GM19025 (cell line): ENCODE results near the gene RPL36.

Experiments used
- ATAC-seq: cut with Tn5 transposase; IDR thresholded peaks from one replicate; pipeline ENCODE4 v1.9.1; 2021; ENCODE audit warnings: mild to moderate bottlenecking, low read depth, moderate library complexity; ENCODE audit not compliant: unreplicated experiment

RPL36 gene

DNA sequence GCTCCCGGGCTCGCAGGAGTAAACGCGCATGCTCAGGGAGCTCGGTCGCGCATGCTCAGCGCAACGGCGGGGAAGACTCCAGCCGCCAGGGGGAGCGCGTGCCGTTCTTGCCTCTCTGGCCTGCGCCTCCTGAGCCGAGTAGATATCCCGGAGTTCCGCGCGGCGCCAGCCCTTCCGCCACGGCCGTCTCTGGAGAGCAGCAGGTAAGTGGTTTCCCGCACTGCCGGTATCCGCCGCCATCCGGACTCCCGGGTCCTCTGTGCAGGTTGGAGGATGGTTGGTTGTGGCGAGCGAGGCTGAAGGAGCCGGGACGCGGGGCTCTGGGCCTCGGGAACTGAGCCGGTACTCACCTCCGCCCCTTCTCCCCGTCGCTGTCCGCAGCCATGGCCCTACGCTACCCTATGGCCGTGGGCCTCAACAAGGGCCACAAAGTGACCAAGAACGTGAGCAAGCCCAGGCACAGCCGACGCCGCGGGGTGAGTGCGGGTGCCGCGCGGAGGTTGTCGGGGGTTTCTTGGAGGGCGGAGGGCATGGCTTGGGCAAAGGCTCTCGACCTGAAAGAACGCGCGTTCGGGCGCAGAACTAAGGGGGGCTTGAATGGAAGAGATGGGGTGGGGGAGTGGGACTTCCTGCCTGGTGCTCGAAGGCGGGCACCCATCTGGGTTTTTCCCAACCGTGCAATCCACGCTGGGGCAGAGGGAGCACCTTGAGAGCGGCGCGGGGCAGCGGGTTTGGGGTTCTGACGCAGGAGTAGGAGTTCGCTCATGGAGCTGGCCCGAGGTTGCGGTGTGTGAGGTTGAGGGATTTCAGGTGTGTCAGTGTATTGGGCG, at the start of gene RPL36:
TSS of gene RPL36 (plus strand) at position 171 of the 830 bp plus-strand sequence. CDS start at position 384, 213 bp downstream.
- ATAC-seq: peak; percentile 43

DNA sequence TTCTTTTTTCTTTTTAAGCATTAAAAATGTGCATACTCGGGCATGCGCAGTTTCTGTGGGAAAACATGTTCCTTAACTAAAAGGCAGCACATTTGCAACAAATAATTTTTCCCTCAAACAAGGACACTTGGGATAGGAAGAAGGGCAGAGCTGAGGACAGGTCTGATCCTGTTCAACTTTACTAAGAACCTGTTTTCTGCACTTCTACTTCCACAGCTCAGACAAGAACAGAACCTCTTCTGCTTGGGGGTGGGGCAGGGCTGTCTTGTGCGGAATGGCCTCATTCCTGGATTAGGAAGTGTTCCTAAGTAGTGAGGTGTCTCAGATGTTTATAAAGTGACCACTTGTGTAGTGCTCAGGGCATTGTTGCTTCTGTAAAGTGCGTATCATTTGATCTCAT, 48.9 kb upstream of the RPL36 start:
- ATAC-seq: no peak

DNA sequence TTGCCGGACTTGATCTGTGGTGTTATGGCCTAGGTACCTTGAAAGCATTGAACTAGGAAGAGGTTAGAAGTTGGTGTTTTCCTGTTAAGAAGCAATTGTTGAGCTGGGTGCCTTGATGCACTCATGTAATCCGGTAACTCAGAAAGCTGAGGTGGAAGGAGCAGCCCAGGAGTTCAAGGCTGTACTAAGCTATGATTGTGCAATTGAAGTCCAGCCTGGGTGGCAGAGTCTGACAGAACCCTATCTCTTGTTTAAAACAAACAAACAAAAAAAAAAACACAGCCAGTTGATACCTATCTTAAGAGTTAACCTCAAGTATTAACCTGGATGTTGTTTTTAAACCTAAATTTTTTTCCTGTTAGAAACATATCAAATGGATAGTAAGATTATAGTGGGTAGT, 47.9 kb upstream of the RPL36 start:
- no peak for ATAC-seq

DNA sequence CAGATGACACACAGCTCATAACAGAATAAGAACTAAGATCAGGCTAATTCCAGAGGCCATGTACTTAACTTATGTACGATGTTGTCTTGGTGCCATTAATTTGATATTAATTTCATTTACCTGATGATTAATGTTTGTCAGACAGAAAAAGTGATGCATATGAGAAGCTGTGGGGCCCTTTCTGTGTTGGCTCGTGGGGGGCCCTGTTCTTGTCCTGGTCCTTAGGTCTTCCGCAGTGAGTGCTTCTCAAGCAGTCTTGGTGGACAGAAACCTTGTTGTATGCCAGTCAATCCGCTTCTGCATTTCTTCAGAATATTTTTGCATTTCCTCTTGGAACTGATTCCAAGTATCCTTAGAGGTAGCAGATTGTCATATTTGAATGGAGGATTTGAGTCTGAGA, 47.0 kb upstream of the RPL36 start:
- no peak for ATAC-seq

DNA sequence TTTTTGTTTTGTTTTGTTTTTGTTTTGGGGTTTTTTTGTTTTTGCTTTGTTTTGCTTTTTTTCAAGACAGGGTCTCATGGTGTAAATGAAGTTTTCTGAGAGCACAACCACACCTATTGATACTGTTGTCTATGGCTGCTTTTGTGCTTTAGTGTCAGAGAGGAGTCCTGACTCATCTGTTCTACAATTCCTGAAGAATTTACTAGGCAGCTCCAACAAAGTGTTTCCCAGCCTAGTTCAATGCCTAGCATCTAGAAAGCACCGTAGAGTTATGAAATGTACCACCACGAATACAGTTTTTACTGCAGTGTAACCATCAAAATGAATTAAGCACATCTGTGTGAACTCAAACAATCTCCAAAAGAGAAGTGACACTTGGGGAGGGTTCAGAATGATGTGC, 46.1 kb upstream of the RPL36 start:
- no peak for ATAC-seq

DNA sequence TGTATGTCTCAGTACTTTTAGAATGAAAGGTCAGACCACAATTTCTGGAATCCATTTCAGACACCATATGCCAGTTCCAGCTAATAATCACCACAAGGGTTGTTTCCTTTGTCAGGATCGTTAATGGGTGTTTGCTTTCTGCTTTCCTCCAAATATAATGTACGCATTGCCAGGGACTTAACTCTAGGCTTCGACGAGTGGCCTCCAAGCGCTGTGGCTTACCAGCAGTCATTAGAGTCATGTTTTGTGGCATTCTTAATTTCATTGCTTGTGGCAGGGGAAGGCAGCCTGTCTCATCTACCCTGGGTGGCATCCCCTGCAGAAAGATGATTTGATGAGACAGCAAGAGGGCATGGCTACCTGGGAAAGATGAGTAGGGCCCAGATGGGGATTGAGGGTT, 44.7 kb upstream of the RPL36 start:
- no peak for ATAC-seq

DNA sequence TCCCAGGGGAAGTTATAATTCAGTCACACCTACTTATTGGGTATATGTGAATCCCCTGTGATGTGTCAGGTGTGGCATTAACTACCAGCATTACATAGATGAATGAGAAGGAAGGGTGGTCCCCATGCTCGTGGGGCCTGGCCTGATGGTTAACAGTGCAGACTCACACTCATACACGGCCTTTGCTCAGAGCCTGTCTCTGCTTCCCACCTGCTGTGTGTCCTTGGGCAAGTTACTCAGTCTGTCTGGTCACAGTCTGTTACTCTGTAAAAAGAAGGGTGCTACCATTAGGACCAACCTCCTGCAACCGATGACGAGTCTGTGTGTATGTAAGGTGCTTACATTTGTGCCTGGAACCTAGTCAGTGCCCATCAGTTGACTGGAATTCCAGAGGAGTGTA, 43.4 kb upstream of the RPL36 start:
- no peak for ATAC-seq

DNA sequence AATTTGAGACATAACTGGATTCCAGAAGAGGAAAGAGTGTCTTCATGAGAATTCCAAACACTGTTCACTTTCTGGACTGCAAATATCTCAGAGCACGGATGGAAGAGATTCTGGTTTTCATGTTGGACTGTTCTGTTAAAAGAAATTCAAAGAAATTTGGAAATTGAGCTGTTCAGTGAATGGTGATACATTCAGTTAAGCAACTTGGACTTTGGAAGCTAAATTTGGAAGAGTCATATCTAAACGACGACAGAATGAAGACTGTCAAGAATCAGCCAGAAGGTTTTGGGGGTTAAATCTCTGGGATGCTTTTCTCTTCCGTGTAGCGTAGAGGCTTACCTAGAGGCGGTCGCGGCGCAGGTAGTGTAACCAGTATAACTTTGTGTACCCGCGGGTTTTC, 41.6 kb upstream of the RPL36 start:
- ATAC-seq: no peak

DNA sequence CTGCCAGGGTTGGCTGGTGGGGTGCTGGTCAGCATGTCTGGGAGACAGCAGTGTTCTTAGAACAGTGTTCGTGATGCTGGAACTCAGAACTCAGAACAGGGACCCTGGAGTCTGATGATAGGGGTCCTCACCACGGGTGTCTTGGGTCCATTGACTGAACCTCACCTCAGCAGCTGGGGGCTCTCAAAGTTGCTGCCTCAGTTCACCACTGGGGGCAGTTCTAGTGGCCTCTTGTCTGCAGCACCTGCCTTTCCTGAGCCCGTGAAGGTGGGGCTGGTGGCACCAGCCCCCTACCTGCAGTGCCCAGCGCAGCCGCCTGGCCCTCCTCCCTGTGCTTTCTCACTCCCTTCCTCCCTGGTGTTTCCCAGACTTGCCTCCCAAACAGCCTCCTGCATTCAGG, 38.7 kb upstream of the RPL36 start:
- no peak for ATAC-seq

DNA sequence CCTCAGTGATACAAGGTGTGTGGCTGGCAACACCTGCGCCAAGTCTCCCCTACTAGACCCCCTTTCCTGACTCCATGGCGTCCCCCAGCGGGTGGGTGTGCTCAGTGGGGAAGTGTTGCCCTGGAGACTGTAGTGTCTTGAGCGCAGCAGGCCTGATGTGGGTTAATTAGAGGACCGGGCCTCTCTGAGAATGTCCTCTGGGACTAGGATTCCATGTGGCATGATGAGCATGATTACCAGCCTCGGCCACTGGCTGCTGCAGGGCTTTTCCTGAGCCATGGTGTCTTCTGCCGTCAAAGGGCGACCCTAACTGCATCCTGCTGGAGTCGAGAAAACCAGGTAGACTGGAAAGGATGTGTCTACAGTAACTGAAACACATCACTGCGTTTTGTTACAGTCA, 37.8 kb upstream of the RPL36 start:
- ATAC-seq: no peak

DNA sequence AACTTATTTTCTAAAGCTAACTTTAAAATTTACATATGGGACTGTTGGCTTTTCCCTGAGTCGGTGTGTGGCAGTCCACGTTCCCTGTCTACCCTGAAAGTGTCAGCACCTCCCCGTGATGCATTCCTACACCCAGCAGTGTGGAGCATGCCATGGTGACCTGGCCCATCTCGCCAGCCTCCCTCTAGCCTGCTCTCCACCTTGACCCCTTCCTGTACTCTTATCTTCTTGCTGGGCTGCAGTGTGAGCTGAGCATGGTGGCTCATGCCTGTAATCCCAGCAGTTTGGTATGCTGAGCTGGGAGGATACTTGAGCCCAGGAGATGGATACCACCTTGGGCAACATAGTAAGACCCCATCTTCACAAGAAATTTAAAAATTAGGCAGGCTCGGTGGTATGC, 35.2 kb upstream of the RPL36 start:
- ATAC-seq: no peak

DNA sequence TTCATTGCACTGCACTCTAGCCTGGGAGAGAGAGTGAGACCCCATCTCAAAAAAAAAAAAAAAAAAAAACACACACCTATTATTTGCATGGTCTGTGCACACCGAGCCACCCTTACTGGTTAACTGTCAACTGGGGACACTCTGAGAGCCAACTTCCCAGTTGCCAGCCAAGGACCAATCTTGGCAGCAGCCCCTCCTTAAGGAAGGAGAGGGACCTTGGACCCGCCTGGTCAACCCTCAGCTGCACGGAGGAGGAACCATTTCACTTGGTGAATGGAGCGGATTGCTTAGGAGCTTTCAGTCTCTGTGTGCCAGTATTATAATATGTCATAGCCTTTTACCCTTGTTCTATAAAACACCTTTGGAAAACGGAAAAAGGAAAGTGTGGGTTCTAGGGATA, 34.7 kb upstream of the RPL36 start:
- no peak for ATAC-seq

DNA sequence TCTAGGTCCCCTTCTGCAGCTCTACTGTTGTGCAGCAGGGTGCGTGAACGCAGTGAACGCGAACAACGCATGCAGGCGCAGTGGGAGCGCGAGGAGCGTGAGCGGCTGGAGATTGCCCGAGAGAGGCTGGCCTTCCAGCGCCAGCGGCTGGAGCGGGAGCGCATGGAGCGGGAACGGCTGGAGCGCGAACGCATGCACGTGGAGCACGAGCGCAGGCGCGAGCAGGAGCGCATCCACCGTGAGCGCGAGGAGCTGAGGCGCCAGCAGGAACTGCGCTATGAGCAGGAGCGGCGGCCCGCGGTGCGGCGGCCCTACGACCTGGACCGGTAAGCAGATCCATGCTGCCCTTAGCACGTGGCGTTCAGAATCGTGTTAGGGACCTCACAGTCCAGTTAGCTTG, 28.6 kb upstream of the RPL36 start:
- ATAC-seq: no peak

DNA sequence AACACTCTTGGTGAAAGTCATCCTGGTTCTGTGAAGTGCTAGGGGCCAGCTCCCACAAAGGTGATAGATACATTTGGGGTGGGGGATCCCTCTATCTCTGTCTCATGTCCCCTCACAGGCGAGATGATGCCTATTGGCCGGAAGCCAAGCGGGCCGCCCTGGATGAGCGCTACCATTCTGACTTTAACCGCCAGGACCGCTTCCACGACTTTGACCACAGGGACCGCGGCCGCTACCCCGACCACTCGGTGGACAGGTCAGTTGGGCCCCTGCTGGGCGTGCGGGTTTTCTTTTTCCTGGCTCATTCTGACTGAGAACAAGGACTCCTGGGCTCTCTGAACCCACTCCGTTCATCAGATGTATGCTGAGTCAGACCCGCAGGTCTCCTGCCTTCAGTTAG, 26.2 kb upstream of the RPL36 start:
- ATAC-seq: no peak

DNA sequence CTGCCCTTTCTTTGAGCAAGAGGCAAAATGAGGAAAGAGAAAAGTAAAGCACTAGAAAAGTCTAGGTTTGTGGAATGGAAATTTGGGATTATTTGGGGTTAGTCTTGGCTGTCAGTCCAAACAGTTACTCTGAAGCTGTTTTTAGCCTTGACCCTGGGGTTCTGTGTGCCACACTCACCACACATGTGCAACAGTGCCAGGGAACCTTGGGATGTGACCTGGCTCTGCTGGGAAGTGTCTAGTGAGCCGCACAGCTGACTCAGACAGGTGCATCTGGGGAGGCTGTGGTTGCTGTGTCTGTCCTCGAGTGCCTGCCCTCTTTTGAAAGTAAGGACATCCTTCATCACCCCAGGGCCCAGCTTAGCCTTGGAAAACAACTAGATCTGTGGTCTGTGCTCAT, 25.6 kb upstream of the RPL36 start:
- ATAC-seq: no peak

DNA sequence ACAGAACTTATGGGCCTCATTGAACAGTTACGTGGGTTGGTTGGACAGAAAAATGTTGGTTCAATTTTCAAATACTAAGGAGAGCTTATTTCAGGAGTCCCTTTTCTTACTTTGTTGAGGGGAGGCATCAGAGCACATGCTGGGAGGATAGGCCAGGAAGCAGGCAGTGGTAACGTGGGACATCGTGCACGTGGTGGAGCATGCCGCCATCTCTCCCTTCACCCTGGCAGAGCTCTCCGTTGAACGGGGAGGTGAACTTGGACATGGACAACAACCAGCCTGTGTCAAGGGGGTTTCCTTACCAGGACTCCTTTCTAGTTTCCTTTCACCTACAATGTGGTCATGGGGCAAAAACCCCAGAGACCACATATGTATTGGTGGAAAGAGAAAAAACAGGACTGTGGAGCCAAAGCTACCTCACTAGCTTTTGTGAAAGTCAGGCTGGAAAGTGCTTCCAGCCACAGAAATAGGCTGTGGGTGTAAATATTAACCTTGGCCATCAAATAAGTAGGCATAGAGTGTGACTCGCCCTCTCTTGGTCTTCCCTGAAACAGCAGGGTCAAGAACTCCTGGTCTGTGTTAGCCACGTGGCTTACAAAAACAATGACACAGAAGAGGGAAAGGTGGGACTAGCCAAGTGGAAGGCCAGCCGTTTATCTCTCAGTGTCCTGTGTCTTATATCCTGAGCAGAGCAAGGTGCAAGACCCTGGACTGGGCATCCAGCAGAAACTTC, 24.1 kb upstream of the RPL36 start:
- no peak for ATAC-seq

DNA sequence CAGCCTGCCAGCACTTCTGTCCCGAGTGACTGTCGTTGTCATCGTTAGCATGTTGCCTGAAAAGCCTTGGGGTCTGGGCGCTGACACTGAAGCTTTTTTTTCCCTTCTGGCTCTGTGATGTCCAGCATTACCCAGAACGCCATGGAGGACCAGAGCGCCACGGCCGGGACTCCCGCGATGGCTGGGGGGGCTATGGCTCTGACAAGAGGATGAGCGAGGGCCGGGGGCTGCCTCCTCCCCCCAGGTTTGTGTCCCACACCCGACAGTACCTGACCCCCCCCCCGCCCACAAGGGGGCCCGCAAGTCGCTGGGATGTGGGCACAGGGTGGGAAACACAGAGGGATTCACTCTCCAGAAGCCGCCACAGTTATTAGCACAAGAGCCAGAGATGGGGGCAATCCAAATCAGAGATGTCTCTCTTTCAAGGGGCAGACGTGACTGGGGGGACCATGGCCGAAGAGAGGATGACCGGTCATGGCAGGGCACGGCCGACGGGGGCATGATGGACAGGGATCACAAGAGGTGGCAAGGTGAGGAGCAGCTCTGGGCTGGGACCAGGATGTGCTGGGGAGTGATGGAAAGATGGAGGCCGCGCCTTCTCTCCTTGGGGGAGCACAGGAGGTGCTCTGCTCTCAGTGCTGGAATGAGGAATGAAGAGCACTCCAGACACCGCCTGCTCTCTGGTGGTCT, 23.0 kb upstream of the RPL36 start:
- ATAC-seq: no peak

DNA sequence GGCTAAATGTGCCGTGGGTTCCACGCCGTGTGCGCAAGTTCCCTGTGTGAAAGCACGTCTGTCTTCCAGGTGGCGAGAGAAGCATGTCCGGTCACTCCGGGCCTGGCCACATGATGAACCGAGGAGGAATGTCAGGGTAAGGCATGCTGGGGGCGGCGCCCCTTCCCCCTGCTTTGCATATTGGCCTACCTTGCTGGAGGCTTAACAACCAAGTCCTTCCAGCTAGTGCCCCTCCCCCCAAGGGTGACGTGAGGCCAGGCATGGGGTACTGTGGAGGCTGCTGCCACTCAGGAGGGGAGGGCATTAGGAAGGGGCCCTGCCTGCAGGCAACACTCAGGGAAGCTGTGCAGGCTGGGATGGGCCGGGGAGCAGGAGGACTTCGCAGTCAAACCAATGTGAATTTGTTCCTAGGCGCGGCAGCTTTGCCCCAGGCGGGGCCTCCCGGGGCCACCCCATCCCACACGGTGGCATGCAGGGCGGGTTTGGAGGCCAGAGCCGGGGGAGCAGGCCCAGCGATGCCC, 22.3 kb upstream of the RPL36 start:
- no peak for ATAC-seq

DNA sequence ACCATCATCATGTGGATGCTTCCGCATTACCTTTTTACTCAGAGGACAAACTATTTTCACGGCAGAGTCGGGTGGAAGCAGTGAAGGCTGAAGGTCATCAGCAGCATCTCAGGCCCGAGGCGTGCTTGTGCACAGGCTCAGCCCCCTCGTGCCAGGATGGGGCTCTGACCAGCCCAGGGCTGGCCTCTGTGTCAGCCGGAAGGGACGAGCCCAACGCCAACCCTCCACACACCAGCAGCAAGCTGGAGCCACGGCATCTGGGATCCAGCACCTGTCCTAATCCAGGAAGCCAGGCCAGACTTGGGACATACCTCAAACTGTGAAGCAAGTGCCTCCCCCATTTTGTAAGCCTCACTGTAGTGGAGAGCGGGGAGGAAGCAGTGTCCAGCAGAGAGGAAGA, 20.9 kb upstream of the RPL36 start:
- ATAC-seq: no peak

DNA sequence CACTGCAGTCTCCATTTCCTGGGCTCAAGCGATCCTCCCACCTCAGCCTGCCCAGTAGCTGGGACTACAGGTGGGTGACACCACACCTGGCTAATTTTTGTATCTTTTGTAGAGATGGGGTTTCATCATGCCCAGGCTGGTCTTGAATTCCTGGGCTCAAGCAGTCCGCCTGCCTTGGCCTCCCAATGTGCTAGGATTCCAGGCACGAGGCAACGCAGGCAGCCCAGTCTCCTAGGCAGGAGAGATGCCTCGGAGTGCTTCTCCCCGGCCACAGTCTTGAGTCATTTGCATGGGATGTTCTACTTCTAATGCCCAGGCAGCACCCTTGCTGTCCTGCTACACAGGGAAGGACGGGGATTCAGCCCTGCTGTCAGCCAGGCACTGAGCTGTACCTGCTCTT, 18.5 kb upstream of the RPL36 start:
- ATAC-seq: no peak

DNA sequence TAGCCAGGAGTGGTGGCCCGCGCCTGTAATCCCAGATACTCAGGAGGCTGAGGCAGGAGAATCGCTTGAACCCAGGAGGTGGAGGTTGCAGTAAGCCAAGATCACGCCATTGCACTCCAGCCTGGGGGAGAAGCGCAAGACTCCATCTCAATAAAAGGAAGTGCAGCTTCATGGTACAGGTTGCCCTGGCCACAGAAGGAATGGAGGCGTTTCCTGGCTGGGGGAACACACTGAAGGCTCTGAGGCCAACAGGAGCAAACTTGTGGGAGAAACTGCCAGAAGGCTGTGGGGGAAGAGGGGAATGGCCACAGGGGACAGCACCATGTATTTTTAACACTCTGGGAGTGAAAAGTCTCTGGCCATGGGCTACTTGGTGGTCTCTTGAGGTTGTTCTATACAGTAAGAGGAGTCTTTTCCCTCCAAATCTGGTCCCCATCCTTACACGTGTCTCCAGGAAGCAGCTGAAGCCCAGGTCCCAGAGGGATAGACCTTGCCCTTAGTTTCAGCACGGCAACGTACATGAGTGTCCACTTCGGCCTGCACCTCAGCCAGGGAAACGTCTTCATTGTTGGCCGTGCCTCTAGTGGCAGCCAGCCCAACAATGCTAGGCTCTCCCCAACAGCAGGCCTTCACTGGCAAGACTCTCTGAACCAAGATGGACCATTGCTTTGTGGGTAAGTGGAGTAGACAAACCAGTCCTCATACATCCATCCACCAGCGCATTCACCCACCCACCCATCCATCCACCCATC, 17.2 kb upstream of the RPL36 start:
- no peak for ATAC-seq
